WERI-Rb-1 (cell line): Measurements from ENCODE around the gene SLC24A3.

Source experiments
- DNase-seq: peaks from one replicate; pipeline ENCODE4 v3.0.0-alpha.2; 2020
- H3K27ac ChIP-seq: fragments of 250-450 bp; sonication (Bioruptor Pico); 2 replicates; pipeline ENCODE4 v1.5.1; 2020; ENCODE audit warnings: mild to moderate bottlenecking, moderate library complexity
- H3K27me3 ChIP-seq: fragments of 250-450 bp; sonication (Bioruptor Pico); 2 replicates; pipeline ENCODE4 v1.5.1; 2021; ENCODE audit warnings: mild to moderate bottlenecking, low read depth, moderate library complexity; ENCODE audit not compliant: insufficient read depth, severe bottlenecking
- H3K36me3 ChIP-seq: fragments of 250-450 bp; sonication (Bioruptor Pico); 2 replicates; pipeline ENCODE4 v1.5.1; 2020; ENCODE audit warnings: mild to moderate bottlenecking, moderate library complexity
- H3K4me3 ChIP-seq: 2 replicates; pipeline ENCODE4 v1.5.1; 2011; ENCODE audit warnings: low read depth, mild to moderate bottlenecking, control low read depth, low read length
- H3K9me3 ChIP-seq: fragments of 250-450 bp; sonication (Bioruptor Pico); 2 replicates; pipeline ENCODE4 v1.5.1; 2021; ENCODE audit warnings: mild to moderate bottlenecking, moderate library complexity; ENCODE audit not compliant: severe bottlenecking
- TF ChIP-seq, protein P1 (sequence below): IDR thresholded peaks from 2 replicates; pipeline ENCODE4 v1.5.1; 2011; ENCODE audit warnings: low read depth, mild to moderate bottlenecking, control low read depth, inconsistent platforms, low read length

The SLC24A3 gene

DNA sequence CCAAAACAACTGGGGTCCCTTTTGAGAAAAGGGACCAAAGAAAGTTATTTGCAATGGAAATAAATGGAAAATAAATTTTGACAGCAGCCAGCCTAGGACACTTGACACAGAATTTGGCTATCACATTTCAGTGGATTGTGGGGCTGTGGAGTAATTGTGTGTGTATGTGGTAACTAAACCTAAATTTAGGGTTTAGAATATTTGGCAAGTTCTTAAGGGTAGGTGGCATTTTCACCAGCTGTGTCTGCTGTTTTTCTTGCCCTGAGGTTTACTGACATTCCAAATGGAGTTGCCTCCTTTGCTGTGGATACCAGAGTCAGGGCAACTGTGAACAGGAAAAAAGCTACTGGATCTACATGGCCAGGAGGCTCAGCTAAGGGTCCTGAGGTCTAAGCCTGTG lies 270.9 kb downstream of the SLC24A3 start:
- no peak for DNase-seq
- Histone ChIP-seq H3K27me3 (peaks cover 66% of the 10 kb centered on the region), H3K27ac (no peak overlapping the region), H3K4me3 (no peak overlapping the region), H3K36me3 (no peaks in the 10 kb centered on the region), H3K9me3 (no peaks in the 10 kb centered on the region)
- TF ChIP-seq, protein P1, sequence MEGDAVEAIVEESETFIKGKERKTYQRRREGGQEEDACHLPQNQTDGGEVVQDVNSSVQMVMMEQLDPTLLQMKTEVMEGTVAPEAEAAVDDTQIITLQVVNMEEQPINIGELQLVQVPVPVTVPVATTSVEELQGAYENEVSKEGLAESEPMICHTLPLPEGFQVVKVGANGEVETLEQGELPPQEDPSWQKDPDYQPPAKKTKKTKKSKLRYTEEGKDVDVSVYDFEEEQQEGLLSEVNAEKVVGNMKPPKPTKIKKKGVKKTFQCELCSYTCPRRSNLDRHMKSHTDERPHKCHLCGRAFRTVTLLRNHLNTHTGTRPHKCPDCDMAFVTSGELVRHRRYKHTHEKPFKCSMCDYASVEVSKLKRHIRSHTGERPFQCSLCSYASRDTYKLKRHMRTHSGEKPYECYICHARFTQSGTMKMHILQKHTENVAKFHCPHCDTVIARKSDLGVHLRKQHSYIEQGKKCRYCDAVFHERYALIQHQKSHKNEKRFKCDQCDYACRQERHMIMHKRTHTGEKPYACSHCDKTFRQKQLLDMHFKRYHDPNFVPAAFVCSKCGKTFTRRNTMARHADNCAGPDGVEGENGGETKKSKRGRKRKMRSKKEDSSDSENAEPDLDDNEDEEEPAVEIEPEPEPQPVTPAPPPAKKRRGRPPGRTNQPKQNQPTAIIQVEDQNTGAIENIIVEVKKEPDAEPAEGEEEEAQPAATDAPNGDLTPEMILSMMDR = no peak

DNA sequence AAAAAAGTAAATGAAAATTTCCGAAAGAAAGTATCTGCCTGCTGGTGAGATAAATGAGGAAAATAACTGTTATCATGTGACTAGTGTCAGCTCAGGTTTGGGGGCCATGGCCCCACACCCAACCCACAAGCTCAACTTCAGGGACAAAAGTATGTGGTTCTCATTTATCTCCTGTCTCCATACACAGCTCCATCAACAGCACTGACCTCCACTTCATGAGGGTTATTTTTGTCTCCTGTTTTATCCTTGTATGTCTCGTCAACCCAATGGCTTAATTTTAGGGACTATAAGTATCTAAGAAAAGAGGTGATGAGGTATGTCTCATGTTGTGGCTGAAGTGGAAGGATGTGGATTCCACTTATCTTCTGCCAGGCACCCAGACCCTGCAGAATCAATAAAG lies 274.0 kb downstream of the SLC24A3 start:
- Histone ChIP-seq H3K9me3 (no peaks in the 10 kb centered on the region), H3K36me3 (no peaks in the 10 kb centered on the region), H3K27ac (no peak overlapping the region), H3K27me3 (peaks cover 66% of the 10 kb centered on the region), H3K4me3 (no peak overlapping the region)
- TF ChIP-seq, protein P1 = no peak
- DNase-seq = no peak

DNA sequence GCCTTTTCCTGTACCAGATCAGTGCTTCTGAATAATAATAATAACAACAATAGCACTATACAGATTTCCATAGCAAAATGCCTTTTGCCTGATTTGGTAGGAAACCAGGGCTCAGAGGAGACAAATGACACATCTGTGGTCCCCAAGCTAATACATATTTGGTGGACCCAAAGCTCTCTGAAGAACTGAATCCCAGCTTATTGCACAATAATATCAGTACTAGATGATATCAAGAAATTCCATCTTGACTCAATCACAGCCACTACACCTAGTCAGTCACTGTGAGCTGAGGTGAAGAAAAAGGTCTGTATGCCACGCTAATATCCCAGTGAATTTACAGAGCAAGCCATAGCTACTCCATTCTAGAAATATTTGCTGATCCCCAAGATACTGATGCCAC lies 275.0 kb downstream of the SLC24A3 start:
- Histone ChIP-seq H3K27me3 (peaks cover 72% of the 10 kb centered on the region), H3K36me3 (no peaks in the 10 kb centered on the region)

DNA sequence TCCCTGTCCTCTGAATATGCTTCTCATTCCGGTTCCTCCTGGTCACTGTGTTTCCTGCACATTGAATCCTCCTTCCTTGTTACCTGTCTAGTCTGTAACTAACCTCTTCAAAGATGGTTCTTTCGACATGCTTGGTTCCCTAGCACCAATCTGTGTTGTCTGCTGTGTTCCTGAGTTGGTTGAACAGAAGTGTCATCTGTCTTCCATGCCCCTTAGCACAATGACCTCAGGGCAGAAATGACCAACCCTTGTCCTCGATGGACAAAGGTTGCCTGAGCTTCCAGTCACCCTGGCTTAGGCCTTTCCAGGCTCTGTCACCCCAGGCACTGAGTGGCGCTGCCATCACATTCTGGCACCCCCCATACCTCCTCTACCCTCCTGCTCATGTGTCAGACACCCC lies 278.8 kb downstream of the SLC24A3 start:
- Histone ChIP-seq H3K27me3 (peaks cover 82% of the 10 kb centered on the region), H3K4me3 (no peak overlapping the region), H3K36me3 (no peaks in the 10 kb centered on the region), H3K27ac (no peak overlapping the region), H3K9me3 (no peaks in the 10 kb centered on the region)
- DNase-seq = no peak
- TF ChIP-seq, protein P1 = no peak

More for the DNA sequence above, 275.0 kb downstream of the SLC24A3 start:
- Histone ChIP-seq H3K27ac (no peak overlapping the region), H3K9me3 (no peaks in the 10 kb centered on the region), H3K4me3 (no peak overlapping the region)
- no peak for DNase-seq
- TF ChIP-seq, protein P1 = no peak

DNA sequence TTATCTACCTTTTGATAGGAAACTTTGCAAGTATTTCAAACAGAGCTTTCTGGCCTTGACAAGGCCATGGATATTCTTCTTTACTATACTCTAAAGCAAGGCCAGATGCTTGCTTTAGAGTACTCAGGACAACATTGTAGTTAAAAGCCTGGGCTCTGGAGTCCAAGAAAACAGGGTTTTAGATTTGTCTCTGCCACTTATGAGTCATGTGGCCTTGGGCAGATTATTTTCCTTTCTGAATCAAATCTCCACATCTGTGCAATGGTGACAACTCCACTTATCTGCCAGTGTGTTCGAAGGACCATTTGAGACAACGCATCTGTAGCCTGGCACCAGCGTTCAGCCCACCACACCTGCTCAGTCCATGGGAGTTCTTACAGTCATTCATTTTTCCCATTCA lies 279.7 kb downstream of the SLC24A3 start:
- TF ChIP-seq, protein P1 = no peak
- Histone ChIP-seq H3K36me3 (no peaks in the 10 kb centered on the region), H3K9me3 (no peaks in the 10 kb centered on the region), H3K27me3 (peaks cover 81% of the 10 kb centered on the region), H3K27ac (no peak overlapping the region), H3K4me3 (no peak overlapping the region)
- DNase-seq = no peak

DNA sequence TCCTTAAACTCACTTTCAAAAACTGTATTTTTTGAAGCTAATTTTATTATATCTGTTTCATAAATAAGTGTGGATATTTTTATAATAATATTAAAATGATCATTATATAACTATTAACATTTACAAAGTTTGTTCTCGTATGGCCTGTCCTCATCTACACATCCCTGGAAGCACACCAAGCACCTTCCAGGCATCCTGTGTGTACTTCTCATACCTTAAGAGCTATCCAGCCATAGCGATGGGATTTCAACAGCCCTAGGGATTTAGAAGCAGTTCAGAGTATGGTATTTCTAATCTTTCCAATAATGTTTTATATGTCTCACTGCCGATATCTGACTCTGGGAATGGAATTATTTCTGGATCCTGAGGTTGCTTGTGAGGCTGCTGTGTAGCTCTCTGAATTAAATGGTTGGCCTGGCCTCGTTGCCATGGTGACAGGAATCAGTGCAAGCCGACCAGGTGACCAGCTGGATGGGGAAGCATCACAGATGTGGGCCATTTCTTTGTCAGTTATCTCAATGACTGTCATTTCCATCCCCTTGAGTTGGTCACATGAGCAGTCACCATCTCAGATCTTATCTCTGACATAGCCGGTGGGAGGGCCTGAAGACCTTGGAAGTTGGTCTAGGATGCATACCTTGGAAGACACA lies 280.4 kb downstream of the SLC24A3 start:
- no peak overlapping the region for H3K4me3 ChIP-seq
- H3K27me3 ChIP-seq = peaks cover 79% of the 10 kb centered on the region
- no peaks in the 10 kb centered on the region for H3K9me3 ChIP-seq
- H3K36me3 ChIP-seq = no peaks in the 10 kb centered on the region
- no peak overlapping the region for H3K27ac ChIP-seq
- TF ChIP-seq, protein P1 = no peak
- DNase-seq = no peak
